HCT116 (cell line): Measurements from ENCODE around the gene CALHM4. TPM values are rescaled to one million over a fixed set of nuclear protein-coding genes. Genes with fewer than 3 reads are reported as not detected.

Experiments used
- ATAC-seq: fragments of 200-7000 bp; cut with Tn5 transposase; 2 replicates; pipeline ENCODE4 v1.9.1; 2020; ENCODE audit warnings: mild to moderate bottlenecking, moderate library complexity
- BruUV-seq: library from RNA; stranded (reverse); fragments of 400-500 nt; replicated peaks from 2 replicates; lab custom pipeline; 2021; lab: Mats Ljungman, UMichigan
- CTCF ChIA-PET: fragments of 300-600 bp; sonication (Branson Sonifier 250); formaldehyde crosslinking; loops from one replicate; lab custom pipeline; 2021; ENCODE audit warnings: antibody characterized with exemption; lab: Charles Lee
- POLR2A ChIA-PET: fragments of 300-600, 350-600 bp; sonication (Branson Sonifier 250); formaldehyde crosslinking; loops from one replicate; lab custom pipeline; 2021; ENCODE audit warnings: antibody characterized with exemption; lab: Charles Lee
- RAD21 ChIA-PET, 2 experiments: fragments of 300-600 bp; sonication (Branson Sonifier 250); formaldehyde crosslinking; loops; one replicate each; lab custom pipeline; 2023; ENCODE audit warnings: low total read pairs in 2 of 2; ENCODE audit not compliant: uncharacterized antibody in 2 of 2, unreplicated experiment in 2 of 2, low non-redundant PET in 1 of 2; lab: Charles Lee
- DNase-seq: peaks from one replicate; pipeline ENCODE4 v3.0.0-alpha.2; 2010; ENCODE audit warnings: low read depth, low spot score
- H2AFZ ChIP-seq: fragments of 200-600 bp; shearing (Covaris generic), sonication (generic); 2 replicates; pipeline ENCODE4 v1.6.1; 2017; ENCODE audit warnings: low read depth, mixed run types, mixed read lengths, antibody characterized with exemption, low read length; ENCODE audit not compliant: poor library complexity, severe bottlenecking
- H3K27ac ChIP-seq: 2 replicates; pipeline ENCODE4 v1.5.1; 2012; ENCODE audit warnings: low read depth, low read length
- H3K27me3 ChIP-seq: fragments of 200-600 bp; sonication (generic); 2 replicates; pipeline ENCODE4 v1.6.1; 2016; ENCODE audit warnings: mixed run types, low read length, mixed read lengths; ENCODE audit not compliant: insufficient read depth
- H3K36me3 ChIP-seq, 2 experiments: fragments of 200-500 bp in 1 of 2; fragments of 200-600 bp in 1 of 2; sonication (Bioruptor generic) in 1 of 2; sonication (generic) in 1 of 2; 2 replicates each; pipeline versions ENCODE4 v1.5.1 to v1.6.1; 2014 to 2016; ENCODE audit warnings: low read length in 2 of 2, inconsistent platforms in 1 of 2, mixed read lengths in 1 of 2, mixed run types in 1 of 2; ENCODE audit not compliant: insufficient read depth in 2 of 2, control insufficient read depth in 1 of 2
- H3K4me1 ChIP-seq, 2 experiments: fragments of 200-600 bp in 1 of 2; sonication (generic) in 1 of 2; 2 replicates each; pipeline versions ENCODE4 v1.5.1 to v1.6.1; 2012 to 2017; ENCODE audit warnings: low read length in 2 of 2, inconsistent platforms in 1 of 2, mild to moderate bottlenecking in 1 of 2, mixed read lengths in 1 of 2, mixed run types in 1 of 2, moderate library complexity in 1 of 2; ENCODE audit not compliant: insufficient read depth in 2 of 2, control insufficient read depth in 1 of 2
- H3K4me2 ChIP-seq: fragments of 200-600 bp; sonication (generic); 2 replicates; pipeline ENCODE4 v1.6.1; 2017; ENCODE audit warnings: mixed run types, low read length, mixed read lengths
- H3K4me3 ChIP-seq, 2 experiments: fragments of 200-600 bp in 1 of 2; sonication (generic) in 1 of 2; replicated peaks in 1 of 2; 2 replicates each; pipeline ENCODE4 v1.5.1; 2011 to 2016; ENCODE audit warnings: low read length in 2 of 2, control low read depth in 1 of 2, low read depth in 1 of 2, mild to moderate bottlenecking in 1 of 2, mixed read lengths in 1 of 2, mixed run types in 1 of 2
- H3K79me2 ChIP-seq: fragments of 200-600 bp; sonication (generic); 2 replicates; pipeline ENCODE4 v1.6.1; 2017; ENCODE audit warnings: mild to moderate bottlenecking, mixed run types, low read length, moderate library complexity, mixed read lengths; ENCODE audit not compliant: insufficient read depth
- H3K9ac ChIP-seq: fragments of 200-600 bp; sonication (generic); 2 replicates; pipeline ENCODE4 v1.6.1; 2016; ENCODE audit warnings: low read length, mixed read lengths
- H3K9me2 ChIP-seq: fragments of 200-600 bp; sonication (generic), shearing (Covaris generic); 2 replicates; pipeline ENCODE4 v1.6.1; 2017; ENCODE audit warnings: mixed run types, mild to moderate bottlenecking, moderate library complexity; ENCODE audit not compliant: insufficient read depth
- H3K9me3 ChIP-seq, 2 experiments: fragments of 200-500 bp in 1 of 2; fragments of 200-600 bp in 1 of 2; sonication (Bioruptor generic) in 1 of 2; sonication (generic) in 1 of 2; 2 replicates each; pipeline ENCODE4 v1.6.1; 2014 to 2017; ENCODE audit warnings: low read length in 2 of 2, mixed read lengths in 2 of 2, inconsistent platforms in 1 of 2, low read depth in 1 of 2, mild to moderate bottlenecking in 1 of 2, mixed run types in 1 of 2, moderate library complexity in 1 of 2; ENCODE audit not compliant: control insufficient read depth in 1 of 2, insufficient read depth in 1 of 2
- H4K20me1 ChIP-seq: fragments of 200-600 bp; sonication (generic), shearing (Covaris generic); 2 replicates; pipeline ENCODE4 v1.6.1; 2017; ENCODE audit warnings: mixed run types, mild to moderate bottlenecking, moderate library complexity; ENCODE audit not compliant: insufficient read depth
- ATF3 ChIP-seq: IDR thresholded peaks from 2 replicates; pipeline ENCODE4 v1.6.1; 2012
- CBX3 ChIP-seq: IDR thresholded peaks from 2 replicates; pipeline ENCODE4 v1.6.1; 2012; ENCODE audit warnings: low read depth
- CEBPB ChIP-seq: IDR thresholded peaks from 2 replicates; pipeline ENCODE4 v1.6.1; 2012; ENCODE audit warnings: low read depth
- EGR1 ChIP-seq: IDR thresholded peaks from 2 replicates; pipeline ENCODE4 v1.6.1; 2012; ENCODE audit warnings: low read depth
- EZH2 ChIP-seq: fragments of 200-600 bp; sonication (generic); IDR thresholded peaks from 2 replicates; pipeline ENCODE4 v1.6.1; 2017; ENCODE audit warnings: antibody characterized with exemption, mixed run types
- EZH2phosphoT487 ChIP-seq: fragments of 200-600 bp; IDR thresholded peaks from 2 replicates; pipeline ENCODE4 v1.6.1; 2018; ENCODE audit warnings: antibody characterized with exemption, borderline replicate concordance
- FOSL1 ChIP-seq: IDR thresholded peaks from 2 replicates; pipeline ENCODE4 v1.6.1; 2012; ENCODE audit warnings: low read depth
- JUND ChIP-seq: IDR thresholded peaks from 2 replicates; pipeline ENCODE4 v1.6.1; 2012
- MAX ChIP-seq: IDR thresholded peaks from 2 replicates; pipeline ENCODE4 v1.6.1; 2012
- POLR2A ChIP-seq: IDR thresholded peaks from 2 replicates; pipeline ENCODE4 v1.7.0; 2011; ENCODE audit warnings: borderline replicate concordance; ENCODE audit not compliant: insufficient read depth, insufficient read length; ENCODE audit errors: extremely low read depth
- POLR2AphosphoS5 ChIP-seq: IDR thresholded peaks from 2 replicates; pipeline ENCODE4 v1.6.1; 2011; ENCODE audit warnings: mild to moderate bottlenecking, low read depth, low read length, moderate library complexity
- RAD21 ChIP-seq: IDR thresholded peaks from 2 replicates; pipeline ENCODE4 v1.6.1; 2012; ENCODE audit warnings: low read depth, mild to moderate bottlenecking
- REST ChIP-seq: IDR thresholded peaks from 2 replicates; pipeline ENCODE4 v1.6.1; 2012; ENCODE audit warnings: low read depth
- SIN3A ChIP-seq: IDR thresholded peaks from 2 replicates; pipeline ENCODE4 v1.6.1; 2012; ENCODE audit warnings: low read depth
- SP1 ChIP-seq: IDR thresholded peaks from 2 replicates; pipeline ENCODE4 v1.6.1; 2012; ENCODE audit warnings: low read depth
- SRF ChIP-seq: IDR thresholded peaks from 2 replicates; pipeline ENCODE4 v1.6.1; 2012; ENCODE audit warnings: low read depth
- TCF7L2 ChIP-seq: IDR thresholded peaks from 2 replicates; pipeline ENCODE4 v1.7.0; 2011; ENCODE audit warnings: borderline replicate concordance, inconsistent platforms; ENCODE audit not compliant: insufficient read depth, insufficient read length; ENCODE audit errors: extremely low read depth
- ZBTB33 ChIP-seq: IDR thresholded peaks from 2 replicates; pipeline ENCODE4 v1.6.1; 2011; ENCODE audit warnings: mild to moderate bottlenecking, low read length, moderate library complexity; ENCODE audit not compliant: insufficient replicate concordance; ENCODE audit errors: extremely low read depth
- ZNF274 ChIP-seq: fragments of 200-500 bp; sonication (Bioruptor generic); IDR thresholded peaks from 2 replicates; pipeline ENCODE4 v1.6.1; 2014; ENCODE audit warnings: mild to moderate bottlenecking, low read depth, low read length, inconsistent platforms
- intact Hi-C: fragments of 100-400 bp; cut with micrococcal nuclease; formaldehyde crosslinking; loops from 2 replicates; pipeline ENCODE4 v1.10.0; 2022
- total RNA-seq: library from RNA; stranded (reverse); gene quantifications from one replicate; pipeline ENCODE4 v1.2.1, GENCODE V29; 2021; ENCODE audit not compliant: unreplicated experiment

Gene CALHM4
- total RNA-seq, 1 experiment from 2014 or later: not detected

GRCh38 chr6:116570856-116571682 is 17.5 kb downstream of the CALHM4 start, which contains the start of gene RWDD1:
Gene RWDD1, plus strand, starts transcription at chr6:116571504. Its CDS starts 79 bp downstream, at chr6:116571583.
- BruUV-seq: no TSS peak
- peak; percentile 100 for TF ChIP-seq SP1
- TF ChIP-seq ZBTB33: peak; percentile 77
- TF ChIP-seq JUND: peak; percentile 42; the same call in 1 of the 2 replicates
- TF ChIP-seq MAX: peak; percentile 85
- TF ChIP-seq RAD21: no peak
- TF ChIP-seq TCF7L2: peak; percentile 74
- TF ChIP-seq POLR2A: no peak
- peak; percentile 98 for TF ChIP-seq SRF
- peak; percentile 87 for TF ChIP-seq POLR2AphosphoS5
- TF ChIP-seq EZH2: no peak
- peak; percentile 37; the same call in 1 of the 2 replicates for TF ChIP-seq CEBPB
- TF ChIP-seq ZNF274: no peak
- no peak for TF ChIP-seq EZH2phosphoT487
- peak; percentile 89 for TF ChIP-seq CBX3
- no peak for TF ChIP-seq REST
- peak; percentile 95 for TF ChIP-seq SIN3A
- no peak for TF ChIP-seq EGR1
- TF ChIP-seq FOSL1: no peak
- TF ChIP-seq ATF3: no peak

More at GRCh38 chr6:116570856-116571682, 17.5 kb downstream of the CALHM4 start, which contains the start of gene RWDD1:
- peak; percentile 98 for DNase-seq
- peak within 1 kb of the TSS; percentile 86 for H3K9ac ChIP-seq
- intact Hi-C loops: no loop called here
- CTCF ChIA-PET: interaction anchor here (1.2 to 2.3 kb wide), 5 partner anchors 10 to 353 kb away, joined by 3 to 7 read pairs (median 6); no protein-coding TSS in a partner anchor
- H3K4me1 ChIP-seq: peaks cover 18 to 25% of the 10 kb centered on the region in 2 experiments
- H3K79me2 ChIP-seq: peaks cover 55% of the 10 kb centered on the region
- POLR2A ChIA-PET: interaction anchor here (0.8 to 1.0 kb wide), 3 partner anchors 10 to 291 kb away, joined by 3 to 4 read pairs (median 4); partner anchors contain the start of gene TSPYL1
- peak within 1 kb of the TSS; percentile 81 for H3K27ac ChIP-seq
- RAD21 ChIA-PET: no interaction called here
- no peaks in the 10 kb centered on the region for H3K36me3 ChIP-seq
- peak within 1 kb of the TSS; percentile 69 for H3K4me2 ChIP-seq
- H4K20me1 ChIP-seq: no peaks in the 10 kb centered on the region
- H3K9me2 ChIP-seq: no peaks in the 10 kb centered on the region
- peak within 1 kb of the TSS; percentile 63 for H2AFZ ChIP-seq
- peak within 1 kb of the TSS; percentile 89 to 90 for H3K4me3 ChIP-seq
- ATAC-seq: peak; percentile 95
- H3K9me3 ChIP-seq: no peaks in the 10 kb centered on the region
- H3K27me3 ChIP-seq: no peaks in the 10 kb centered on the region
